Measurements from ENCODE around the gene HTT. TPM values are rescaled to one million over a fixed set of nuclear protein-coding genes. Genes with fewer than 3 reads are reported as not detected.

The HTT gene
- total RNA-seq, 1 donor from 2014 or later, result 82.8 TPM

DNA sequence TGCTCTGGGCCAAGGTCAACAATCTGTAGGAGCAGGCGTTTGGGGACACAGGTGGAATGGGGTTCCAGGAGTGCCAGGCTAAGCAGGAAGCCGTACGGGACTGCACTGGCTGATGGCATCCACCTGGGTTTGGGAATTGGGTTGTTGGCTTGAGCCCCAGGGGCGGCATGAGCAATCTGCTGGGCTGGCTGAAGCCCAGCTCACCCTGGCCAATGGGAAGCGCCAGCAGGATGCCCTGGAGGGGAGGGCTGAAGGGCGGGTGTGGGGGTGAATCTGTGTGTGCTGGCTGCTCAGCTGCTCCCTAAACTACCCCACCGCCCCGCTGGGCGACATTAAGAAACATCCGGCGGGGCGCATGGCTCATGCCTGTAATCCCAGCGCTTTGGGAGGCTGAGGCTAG, 209.4 kb downstream of the HTT start:
- Mint-ChIP-seq H3K9me3 (ENCODE audit: low read depth) (peaks cover 6% of the 10 kb centered on the region), H3K4me1 (ENCODE audit: low read depth) (peaks cover 10% of the 10 kb centered on the region), H3K27me3 (peaks cover 11% of the 10 kb centered on the region), H3K27ac (no peak overlapping the region), H3K36me3 (ENCODE audit: insufficient read depth) (peaks cover 12% of the 10 kb centered on the region), H3K4me3 (ENCODE audit: low read depth) (no peak overlapping the region)
- DNase-seq (ENCODE audit: low spot score, unreplicated experiment), result no peak
- TF ChIP-seq CTCF (IDR thresholded peaks at IDR 0.05; ENCODE audit: unreplicated experiment), result no peak

DNA sequence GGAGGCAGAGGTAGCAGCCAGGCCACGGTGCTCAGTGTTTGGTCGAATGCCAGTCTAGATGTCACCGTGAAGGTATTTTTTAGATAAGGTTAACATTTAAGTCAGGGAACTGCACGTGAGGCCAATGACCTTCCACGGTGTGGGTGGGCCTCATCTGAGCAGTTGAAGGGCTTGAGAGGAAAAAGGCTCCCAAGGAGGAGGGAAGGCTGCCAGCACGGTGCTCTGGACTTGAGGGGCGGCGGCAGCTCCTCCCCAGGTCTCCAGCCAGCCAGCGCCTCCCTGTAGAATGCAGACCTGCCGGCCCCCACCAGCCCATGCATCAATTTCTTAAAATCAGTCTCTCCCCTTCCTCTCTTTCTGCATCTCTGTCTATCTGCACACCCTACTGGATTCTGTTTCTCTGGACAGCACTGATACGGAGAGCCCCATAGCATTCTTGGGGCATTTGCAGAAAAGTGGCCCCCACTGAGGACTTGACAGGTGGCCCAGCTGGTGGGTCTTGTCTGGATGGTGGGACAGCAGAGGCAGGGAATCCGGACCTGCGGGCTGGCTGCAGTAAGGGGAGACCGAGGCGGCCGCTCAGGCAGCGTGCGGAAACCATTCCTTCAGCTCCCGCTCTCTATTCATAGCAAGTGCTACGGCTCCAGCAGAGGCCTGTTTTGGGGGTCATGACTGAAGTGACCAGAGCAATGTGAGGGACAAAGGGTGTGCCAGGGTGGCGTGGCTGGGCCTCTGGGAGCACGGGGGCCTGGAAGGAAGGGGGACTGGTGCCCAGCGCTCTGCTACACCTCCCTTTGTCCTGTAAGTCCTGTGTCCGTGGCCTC, 210.5 kb downstream of the HTT start:
- TF ChIP-seq CTCF (IDR thresholded peaks at IDR 0.05; ENCODE audit: unreplicated experiment), result no peak
- DNase-seq (ENCODE audit: low spot score, unreplicated experiment), result peak; percentile 8
- Mint-ChIP-seq H3K4me1 (ENCODE audit: low read depth) (peaks cover 10% of the 10 kb centered on the region), H3K36me3 (ENCODE audit: insufficient read depth) (peaks cover 12% of the 10 kb centered on the region), H3K4me3 (ENCODE audit: low read depth) (no peak overlapping the region), H3K9me3 (ENCODE audit: low read depth) (peaks cover 4% of the 10 kb centered on the region), H3K27ac (no peak overlapping the region), H3K27me3 (peaks cover 11% of the 10 kb centered on the region)

- peaks cover 11% of the 10 kb centered on the region for H3K27me3 Mint-ChIP-seq
- DNase-seq (ENCODE audit: low spot score, unreplicated experiment), result peak; percentile 6
- H3K27ac Mint-ChIP-seq, result no peak overlapping the region
- H3K36me3 Mint-ChIP-seq (ENCODE audit: insufficient read depth), result peaks cover 11% of the 10 kb centered on the region
- no peak overlapping the region for H3K4me3 Mint-ChIP-seq (ENCODE audit: low read depth)
- TF ChIP-seq CTCF (IDR thresholded peaks at IDR 0.05; ENCODE audit: unreplicated experiment), result no peak
- H3K4me1 Mint-ChIP-seq (ENCODE audit: low read depth), result peaks cover 10% of the 10 kb centered on the region
- peaks cover 4% of the 10 kb centered on the region for H3K9me3 Mint-ChIP-seq (ENCODE audit: low read depth)
These were observed 211.3 kb downstream of the HTT start for GRCh38 chr4:3285558-3286334.

- Mint-ChIP-seq H3K4me1 (ENCODE audit: low read depth) (peaks cover 12% of the 10 kb centered on the region), H3K36me3 (ENCODE audit: insufficient read depth) (peaks cover 6% of the 10 kb centered on the region), H3K4me3 (ENCODE audit: low read depth) (no peak overlapping the region), H3K27ac (no peak overlapping the region), H3K27me3 (peaks cover 11% of the 10 kb centered on the region), H3K9me3 (ENCODE audit: low read depth) (peaks cover 4% of the 10 kb centered on the region)
- TF ChIP-seq CTCF (IDR thresholded peaks at IDR 0.05; ENCODE audit: unreplicated experiment), result no peak
- DNase-seq (ENCODE audit: low spot score, unreplicated experiment), result no peak
These were observed 212.1 kb downstream of the HTT start for GRCh38 chr4:3286335-3287175.

Measured in progenitor cell of endocrine pancreas (in vitro differentiated cells).